ENCODE results near the gene CEP70.

DNA sequence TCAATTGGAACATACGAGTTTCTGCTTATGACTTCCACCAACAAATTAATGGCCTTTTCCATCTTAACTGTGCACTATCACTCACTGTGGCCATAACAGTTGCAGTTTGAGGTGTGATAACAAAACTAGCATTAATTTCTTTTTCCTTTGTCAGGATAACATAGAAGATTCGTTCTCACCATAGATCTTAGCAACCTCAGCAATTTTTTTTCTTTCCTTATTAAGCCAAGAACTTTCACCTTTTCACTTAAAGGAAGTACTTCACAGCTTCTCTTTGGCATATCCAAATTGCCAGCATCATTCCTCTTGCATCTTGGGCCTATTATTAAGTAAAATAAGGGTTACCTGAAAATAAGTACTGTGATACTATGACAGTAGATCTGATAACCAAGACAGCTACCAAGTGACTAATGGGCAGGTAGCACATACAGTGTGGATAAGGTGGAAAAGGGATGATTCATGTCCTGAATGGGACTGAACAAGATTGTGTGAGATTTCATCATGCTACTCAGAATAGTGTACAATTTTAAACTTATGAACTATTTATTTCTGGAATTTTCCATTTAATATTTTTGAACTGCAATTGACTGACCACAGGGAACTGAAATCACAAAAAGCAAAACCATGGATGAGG, 46.6 kb downstream of the CEP70 start:
- TF ChIP-seq, protein P1, sequence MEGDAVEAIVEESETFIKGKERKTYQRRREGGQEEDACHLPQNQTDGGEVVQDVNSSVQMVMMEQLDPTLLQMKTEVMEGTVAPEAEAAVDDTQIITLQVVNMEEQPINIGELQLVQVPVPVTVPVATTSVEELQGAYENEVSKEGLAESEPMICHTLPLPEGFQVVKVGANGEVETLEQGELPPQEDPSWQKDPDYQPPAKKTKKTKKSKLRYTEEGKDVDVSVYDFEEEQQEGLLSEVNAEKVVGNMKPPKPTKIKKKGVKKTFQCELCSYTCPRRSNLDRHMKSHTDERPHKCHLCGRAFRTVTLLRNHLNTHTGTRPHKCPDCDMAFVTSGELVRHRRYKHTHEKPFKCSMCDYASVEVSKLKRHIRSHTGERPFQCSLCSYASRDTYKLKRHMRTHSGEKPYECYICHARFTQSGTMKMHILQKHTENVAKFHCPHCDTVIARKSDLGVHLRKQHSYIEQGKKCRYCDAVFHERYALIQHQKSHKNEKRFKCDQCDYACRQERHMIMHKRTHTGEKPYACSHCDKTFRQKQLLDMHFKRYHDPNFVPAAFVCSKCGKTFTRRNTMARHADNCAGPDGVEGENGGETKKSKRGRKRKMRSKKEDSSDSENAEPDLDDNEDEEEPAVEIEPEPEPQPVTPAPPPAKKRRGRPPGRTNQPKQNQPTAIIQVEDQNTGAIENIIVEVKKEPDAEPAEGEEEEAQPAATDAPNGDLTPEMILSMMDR (IDR thresholded peaks at IDR 0.05), result no peak
- no peak for TF ChIP-seq POLR2A (IDR thresholded peaks at IDR 0.05)

Measured in thyroid gland (tissue), 4 donors.